Measurements from ENCODE around the gene MMADHC.

MMADHC gene

GRCh38 chr2:149587220-149587949 is at the start of gene MMADHC:
Gene MMADHC (minus strand): TSS chr2:149587775. CDS start chr2:149587097, 678 bp downstream.
- peak; percentile 87 to 88 for DNase-seq (ENCODE audit: low read depth in 2 of 2)

- DNase-seq (ENCODE audit: low read depth in 2 of 2), result no peak
Observed at GRCh38 chr2:149634103-149634502, 46.5 kb upstream of the MMADHC start.

- no peak for DNase-seq (ENCODE audit: low read depth in 2 of 2)
Observed at GRCh38 chr2:149630445-149630844, 42.9 kb upstream of the MMADHC start.

GRCh38 chr2:149629026-149629425 is 41.5 kb upstream of the MMADHC start:
- DNase-seq (ENCODE audit: low read depth in 2 of 2), result no peak

GRCh38 chr2:149627111-149627801 is 39.7 kb upstream of the MMADHC start:
- no peak for DNase-seq (ENCODE audit: low read depth in 2 of 2)

- no peak for DNase-seq (ENCODE audit: low read depth in 2 of 2)
Observed at GRCh38 chr2:149625671-149626070, 38.1 kb upstream of the MMADHC start.

- no peak for DNase-seq (ENCODE audit: low read depth in 2 of 2)
Observed at GRCh38 chr2:149625271-149625670, 37.7 kb upstream of the MMADHC start.

- DNase-seq (ENCODE audit: low read depth in 2 of 2), result no peak
Observed at GRCh38 chr2:149622343-149622742, 34.8 kb upstream of the MMADHC start.

GRCh38 chr2:149617476-149617875 is 29.9 kb upstream of the MMADHC start:
- DNase-seq (ENCODE audit: low read depth in 2 of 2), result peak in 1 of 2 experiments; percentile 26

- DNase-seq (ENCODE audit: low read depth in 2 of 2), result peak in 1 of 2 experiments; percentile 24
Observed at GRCh38 chr2:149616681-149617456, 29.3 kb upstream of the MMADHC start.

GRCh38 chr2:149613704-149614103 is 26.1 kb upstream of the MMADHC start:
- peak; percentile 66 to 70 for DNase-seq (ENCODE audit: low read depth in 2 of 2)

- no peak for DNase-seq (ENCODE audit: low read depth in 2 of 2)
Observed at GRCh38 chr2:149612122-149612521, 24.5 kb upstream of the MMADHC start.

GRCh38 chr2:149611100-149611820 is 23.7 kb upstream of the MMADHC start:
- DNase-seq (ENCODE audit: low read depth in 2 of 2), result no peak

- no peak for DNase-seq (ENCODE audit: low read depth in 2 of 2)
Observed at GRCh38 chr2:149606251-149606811, 18.8 kb upstream of the MMADHC start.

- no peak for DNase-seq (ENCODE audit: low read depth in 2 of 2)
Observed at GRCh38 chr2:149603248-149603647, 15.7 kb upstream of the MMADHC start.

- DNase-seq (ENCODE audit: low read depth in 2 of 2), result no peak
Observed at GRCh38 chr2:149601141-149601796, 13.7 kb upstream of the MMADHC start.

- peak; percentile 87 to 90 for DNase-seq (ENCODE audit: low read depth in 2 of 2)
Observed at GRCh38 chr2:149597668-149598326, 10.2 kb upstream of the MMADHC start.

- no peak for DNase-seq (ENCODE audit: low read depth in 2 of 2)
Observed at GRCh38 chr2:149597050-149597667, 9.6 kb upstream of the MMADHC start.

GRCh38 chr2:149596471-149596870 is 8.9 kb upstream of the MMADHC start:
- DNase-seq (ENCODE audit: low read depth in 2 of 2), result no peak

All from fibroblast of skin of left biceps (primary cell).